ENCODE measurements around the gene OMP. TPM values are rescaled to one million over a fixed set of nuclear protein-coding genes. Genes with fewer than 3 reads are reported as not detected.

Gene OMP
- total RNA-seq, 1 donor from 2014 or later, result not detected

Other genes with a start within 250 kb of the OMP start
- gene ACER3, start 241.9 kb upstream of the OMP start, total RNA-seq, result 10.7 and 13.5 TPM in 2 replicates
- not detected in 2 replicates for gene B3GNT6, start 68.4 kb upstream of the OMP start, total RNA-seq
- 1.8 and 3.3 TPM in 2 replicates for gene CAPN5, start 35.9 kb upstream of the OMP start, total RNA-seq
- 4.6 and 4.8 TPM in 2 replicates for gene MYO7A, start 25.4 kb downstream of the OMP start, total RNA-seq
- gene GDPD4, start 198.8 kb downstream of the OMP start, total RNA-seq, result not detected in 2 replicates